ENCODE results near the gene GALNTL6.

Gene GALNTL6

GRCh38 chr4:171857302-171858012 is 44.3 kb downstream of the GALNTL6 start:
- DNase-seq = no peak
- intact Hi-C loops (cut with DNase I) = no loop called here

GRCh38 chr4:171875291-171875690 is 62.1 kb downstream of the GALNTL6 start:
- intact Hi-C loops (cut with DNase I) = no loop called here
- no peak for DNase-seq

- no peak for DNase-seq
- intact Hi-C loops (cut with DNase I) = no loop called here
Observed at GRCh38 chr4:171876636-171877035, 63.4 kb downstream of the GALNTL6 start.

- DNase-seq = no peak
- intact Hi-C loops (cut with DNase I) = no loop called here
Observed at GRCh38 chr4:171880136-171880535, 66.9 kb downstream of the GALNTL6 start.

GRCh38 chr4:171889681-171890080 is 76.5 kb downstream of the GALNTL6 start:
- DNase-seq = no peak
- intact Hi-C loops (cut with DNase I) = no loop called here

- DNase-seq = no peak
- intact Hi-C loops (cut with DNase I) = no loop called here
Observed at GRCh38 chr4:171891038-171891437, 77.8 kb downstream of the GALNTL6 start.

GRCh38 chr4:171896426-171896825 is 83.2 kb downstream of the GALNTL6 start:
- intact Hi-C loops (cut with DNase I) = no loop called here
- no peak for DNase-seq

GRCh38 chr4:171919314-171919713 is 106.1 kb downstream of the GALNTL6 start:
- intact Hi-C loops (cut with DNase I) = no loop called here
- DNase-seq = no peak

GRCh38 chr4:171920901-171921300 is 107.7 kb downstream of the GALNTL6 start:
- no peak for DNase-seq
- intact Hi-C loops (cut with DNase I) = no loop called here

GRCh38 chr4:171924746-171925376 is 111.7 kb downstream of the GALNTL6 start:
- intact Hi-C loops (cut with DNase I) = no loop called here
- DNase-seq = peak in 1 of 42 donors; percentile 34

GRCh38 chr4:171928336-171928735 is 115.1 kb downstream of the GALNTL6 start:
- DNase-seq = no peak
- intact Hi-C loops (cut with DNase I) = no loop called here

GRCh38 chr4:171929477-171929876 is 116.3 kb downstream of the GALNTL6 start:
- intact Hi-C loops (cut with DNase I) = no loop called here

GRCh38 chr4:171929907-171930306 is 116.7 kb downstream of the GALNTL6 start:
- intact Hi-C loops (cut with DNase I) = no loop called here

More at GRCh38 chr4:171929477-171929876, 116.3 kb downstream of the GALNTL6 start:
- DNase-seq = peak in 1 of 42 donors; percentile 1

GRCh38 chr4:171932238-171932637 is 119.0 kb downstream of the GALNTL6 start:
- no peak for DNase-seq
- intact Hi-C loops (cut with DNase I) = no loop called here

More at GRCh38 chr4:171929907-171930306, 116.7 kb downstream of the GALNTL6 start:
- DNase-seq = no peak

GRCh38 chr4:171940656-171941055 is 127.5 kb downstream of the GALNTL6 start:
- DNase-seq = no peak
- intact Hi-C loops (cut with DNase I) = no loop called here

- no peak for DNase-seq
- intact Hi-C loops (cut with DNase I) = no loop called here
Observed at GRCh38 chr4:171947400-171947799, 134.2 kb downstream of the GALNTL6 start.

GRCh38 chr4:171948038-171948437 is 134.8 kb downstream of the GALNTL6 start:
- intact Hi-C loops (cut with DNase I) = no loop called here
- peak in 1 of 42 donors; percentile 15 for DNase-seq

GRCh38 chr4:171954650-171955049 is 141.4 kb downstream of the GALNTL6 start:
- peak in 4 of 42 donors; percentile 5 to 16 (median 10) for DNase-seq
- intact Hi-C loops (cut with DNase I) = no loop called here

- DNase-seq = peak in 14 of 42 donors; percentile 1 to 52 (median 28)
- intact Hi-C loops (cut with DNase I) = no loop called here
Observed at GRCh38 chr4:171956678-171957077, 143.5 kb downstream of the GALNTL6 start.

- intact Hi-C loops (cut with DNase I) = no loop called here
- DNase-seq = no peak
Observed at GRCh38 chr4:171962110-171962509, 148.9 kb downstream of the GALNTL6 start.

GRCh38 chr4:171966356-171966755 is 153.2 kb downstream of the GALNTL6 start:
- no peak for DNase-seq
- intact Hi-C loops (cut with DNase I) = no loop called here

Data from head of caudate nucleus (tissue), 42 donors.